GM23248 (cell line): ENCODE results near the gene MECR.

Source experiments
- EZH2 ChIP-seq: fragments of 200-600 bp; sonication (generic); IDR thresholded peaks from 2 replicates; pipeline ENCODE4 v1.6.1; 2018; ENCODE audit warnings: antibody characterized with exemption, mild to moderate bottlenecking; ENCODE audit not compliant: insufficient read depth, poor library complexity, severe bottlenecking
- EZH2phosphoT487 ChIP-seq: fragments of 200-600 bp; sonication (generic); IDR thresholded peaks from 2 replicates; pipeline ENCODE4 v1.6.1; 2018; ENCODE audit warnings: antibody characterized with exemption, moderate library complexity, mild to moderate bottlenecking, low read depth; ENCODE audit not compliant: insufficient read depth

GRCh38 chr1:29171089-29171488 is 59.6 kb downstream of the MECR start:
- no peak for TF ChIP-seq EZH2
- no peak for TF ChIP-seq EZH2phosphoT487
